ENCODE results near the gene SLIT1.

- TF ChIP-seq CTCF (optimal IDR thresholded peaks at IDR 0.05 in 1 of 3, IDR thresholded peaks at IDR 0.05 in 1 of 3, conservative IDR thresholded peaks at IDR 0.05 in 1 of 3; ENCODE audit: extremely low read depth in 1 of 3, insufficient read depth in 2 of 3, low read length in 3 of 3) (peak; percentile 85 to 95 (median 85)), EZH2 (IDR thresholded peaks at IDR 0.05; ENCODE audit: low read length) (no peak)
Measured at GRCh38 chr10:97037365-97038361, 148.1 kb downstream of the SLIT1 start.

All from keratinocyte (primary cell).